Parathyroid adenoma (tissue), 2 donors: Measurements from ENCODE around the gene ANKRD1.
"Not testable (repeated sequence)": the region's sequence is repeated elsewhere in the genome, so short reads cannot be mapped to it uniquely, and the experiment has no call there.

Experiments used
- H2AFZ ChIP-seq: fragments of 300-600 bp; sonication (generic); one replicate; pipeline ENCODE4 v1.7.0; 2017; ENCODE audit warnings: antibody characterized with exemption, mild to moderate bottlenecking
- H3K27ac ChIP-seq: fragments of 300-600 bp; sonication (generic); one replicate; pipeline ENCODE4 v1.7.0; 2017
- H3K27me3 ChIP-seq: fragments of 300-600 bp; sonication (generic); one replicate; pipeline ENCODE4 v1.7.0; 2017; ENCODE audit warnings: low read length; ENCODE audit not compliant: control insufficient read depth, insufficient read depth
- H3K36me3 ChIP-seq: fragments of 300-600 bp; sonication (generic); one replicate; pipeline ENCODE4 v1.7.0; 2017; ENCODE audit warnings: low read length; ENCODE audit not compliant: control insufficient read depth, insufficient read depth
- H3K4me1 ChIP-seq: fragments of 300-600 bp; sonication (generic); one replicate; pipeline ENCODE4 v1.7.0; 2017; ENCODE audit warnings: control low read depth
- H3K4me2 ChIP-seq: fragments of 300-600 bp; sonication (generic); one replicate; pipeline ENCODE4 v1.7.0; 2017; ENCODE audit warnings: low read length
- H3K4me3 ChIP-seq: fragments of 300-600 bp; sonication (generic); one replicate; pipeline ENCODE4 v1.7.0; 2017; ENCODE audit warnings: low read depth, low read length
- H3K79me2 ChIP-seq: fragments of 300-600 bp; sonication (generic); one replicate; pipeline ENCODE4 v1.7.0; 2017; ENCODE audit warnings: control low read depth
- H3K9ac ChIP-seq: fragments of 300-600 bp; sonication (generic); one replicate; pipeline ENCODE4 v1.7.0; 2017; ENCODE audit warnings: mild to moderate bottlenecking
- H3K9me3 ChIP-seq: fragments of 300-600 bp; sonication (generic); one replicate; pipeline ENCODE4 v1.7.0; 2017; ENCODE audit warnings: low read length; ENCODE audit not compliant: control insufficient read depth
- TF ChIP-seq, protein P1 (sequence below): fragments of 300-600 bp; sonication (generic); IDR thresholded peaks from one replicate; pipeline ENCODE4 v1.7.0; 2017; ENCODE audit warnings: antibody characterized with exemption, mild to moderate bottlenecking
- donor health status: primary hyperparathyroidism.

ANKRD1 gene

DNA sequence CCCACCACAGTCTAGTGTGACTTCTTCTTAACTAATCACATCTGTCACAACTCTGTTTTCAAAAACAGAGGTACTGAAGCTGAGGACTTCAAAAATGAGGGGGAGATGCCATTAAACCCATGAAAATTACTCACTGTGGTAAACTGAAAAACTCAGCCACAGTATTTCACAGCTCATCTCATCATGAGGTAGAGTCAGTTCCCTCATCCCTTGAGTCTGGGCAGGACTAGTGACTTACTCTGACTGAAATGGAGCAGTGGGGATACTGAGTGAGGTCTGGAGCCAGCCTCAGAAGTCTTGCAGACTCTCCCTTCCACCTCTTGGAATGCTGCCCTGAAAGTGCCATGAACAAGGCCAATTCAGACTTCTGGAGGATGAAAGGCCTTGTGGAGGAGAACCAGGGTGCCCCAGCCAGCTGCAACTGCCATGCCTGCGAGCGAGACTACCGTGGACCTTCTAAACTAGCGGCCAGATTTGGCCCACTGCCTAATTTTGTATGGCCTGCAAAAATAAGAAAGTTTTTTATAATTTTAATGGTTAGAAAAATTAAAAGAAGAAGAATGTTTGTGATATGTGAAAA, 24.7 kb upstream of the ANKRD1 start:
- Histone ChIP-seq H3K9ac (no peak overlapping the region), H3K36me3 (no peaks in the 10 kb centered on the region), H3K27ac (no peak overlapping the region), H3K79me2 (no peaks in the 10 kb centered on the region), H2AFZ (no peak overlapping the region), H3K4me1 (no peaks in the 10 kb centered on the region), H3K4me3 (no peak overlapping the region), H3K4me2 (no peak overlapping the region), H3K27me3 (no peaks in the 10 kb centered on the region), H3K9me3 (no peaks in the 10 kb centered on the region)
- TF ChIP-seq, protein P1, sequence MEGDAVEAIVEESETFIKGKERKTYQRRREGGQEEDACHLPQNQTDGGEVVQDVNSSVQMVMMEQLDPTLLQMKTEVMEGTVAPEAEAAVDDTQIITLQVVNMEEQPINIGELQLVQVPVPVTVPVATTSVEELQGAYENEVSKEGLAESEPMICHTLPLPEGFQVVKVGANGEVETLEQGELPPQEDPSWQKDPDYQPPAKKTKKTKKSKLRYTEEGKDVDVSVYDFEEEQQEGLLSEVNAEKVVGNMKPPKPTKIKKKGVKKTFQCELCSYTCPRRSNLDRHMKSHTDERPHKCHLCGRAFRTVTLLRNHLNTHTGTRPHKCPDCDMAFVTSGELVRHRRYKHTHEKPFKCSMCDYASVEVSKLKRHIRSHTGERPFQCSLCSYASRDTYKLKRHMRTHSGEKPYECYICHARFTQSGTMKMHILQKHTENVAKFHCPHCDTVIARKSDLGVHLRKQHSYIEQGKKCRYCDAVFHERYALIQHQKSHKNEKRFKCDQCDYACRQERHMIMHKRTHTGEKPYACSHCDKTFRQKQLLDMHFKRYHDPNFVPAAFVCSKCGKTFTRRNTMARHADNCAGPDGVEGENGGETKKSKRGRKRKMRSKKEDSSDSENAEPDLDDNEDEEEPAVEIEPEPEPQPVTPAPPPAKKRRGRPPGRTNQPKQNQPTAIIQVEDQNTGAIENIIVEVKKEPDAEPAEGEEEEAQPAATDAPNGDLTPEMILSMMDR, result no peak

DNA sequence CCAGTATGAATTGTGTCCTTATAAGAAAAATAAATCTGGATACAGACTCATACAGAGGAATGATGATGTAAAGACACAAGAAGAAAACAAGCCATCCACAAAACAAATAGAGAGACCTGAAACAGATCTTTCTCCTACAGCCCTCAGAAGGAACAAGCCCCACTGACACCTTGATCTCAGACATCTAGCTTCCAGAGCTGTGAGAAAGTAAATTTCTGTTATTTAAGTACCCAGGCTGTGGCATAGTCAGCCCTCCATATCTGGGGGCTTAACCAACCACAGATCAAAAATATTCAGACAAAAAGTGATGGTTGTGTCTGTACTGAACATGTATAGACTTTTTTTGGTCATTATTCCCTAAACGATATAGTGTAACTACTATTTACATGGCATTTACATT, 23.9 kb upstream of the ANKRD1 start:
- Histone ChIP-seq H3K4me1 (no peaks in the 10 kb centered on the region), H3K27me3 (no peaks in the 10 kb centered on the region), H3K4me3 (no peak overlapping the region), H3K9ac (no peak overlapping the region), H3K9me3 (no peaks in the 10 kb centered on the region), H3K79me2 (no peaks in the 10 kb centered on the region), H3K36me3 (no peaks in the 10 kb centered on the region), H2AFZ (no peak overlapping the region), H3K4me2 (no peak overlapping the region), H3K27ac (no peak overlapping the region)
- TF ChIP-seq, protein P1, result no peak

DNA sequence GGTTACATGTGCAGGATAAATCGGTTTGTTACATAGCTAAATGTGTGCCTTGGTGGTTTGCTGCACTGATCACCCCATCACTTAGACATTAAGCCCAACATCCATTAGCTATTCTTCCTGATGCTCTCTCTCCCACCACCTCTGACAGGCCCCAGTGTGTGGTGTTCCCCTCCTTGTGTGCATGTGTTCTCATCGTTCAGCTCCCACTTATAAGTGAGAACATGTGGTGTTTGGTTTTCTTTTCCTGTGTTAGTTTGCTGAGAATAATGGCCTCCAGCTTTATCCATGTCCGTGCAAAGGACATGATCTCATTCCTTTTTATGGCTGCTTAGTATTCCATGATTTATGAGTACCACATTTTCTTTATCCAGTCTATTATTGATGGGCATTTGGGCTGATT, 22.1 kb upstream of the ANKRD1 start:
- H3K9ac ChIP-seq, result not testable (repeated sequence)

DNA sequence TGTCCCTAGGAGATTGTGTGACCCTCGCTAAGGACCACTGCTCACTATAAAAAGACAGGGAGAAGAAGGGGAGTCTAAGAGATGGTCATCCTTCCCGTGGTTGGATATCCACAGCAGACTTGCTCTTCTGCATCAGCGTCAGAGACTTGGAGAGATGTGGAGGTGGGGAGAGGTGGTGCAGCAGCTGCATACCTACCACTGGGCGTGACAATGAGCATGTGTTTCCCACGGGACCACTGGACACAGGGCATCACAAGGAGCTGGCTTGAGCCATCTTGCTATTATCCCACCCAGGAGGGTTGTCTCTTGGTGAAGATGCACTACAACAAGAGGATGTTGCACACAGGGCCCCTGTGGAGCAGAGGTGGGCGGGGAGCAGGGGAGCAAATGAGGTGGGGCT, 18.8 kb upstream of the ANKRD1 start:
- H3K4me1 ChIP-seq, result no peaks in the 10 kb centered on the region
- no peak overlapping the region for H3K9ac ChIP-seq
- H3K79me2 ChIP-seq, result no peaks in the 10 kb centered on the region
- no peaks in the 10 kb centered on the region for H3K36me3 ChIP-seq
- no peak overlapping the region for H2AFZ ChIP-seq
- no peak overlapping the region for H3K4me2 ChIP-seq
- no peaks in the 10 kb centered on the region for H3K27me3 ChIP-seq
- H3K4me3 ChIP-seq, result no peak overlapping the region
- no peaks in the 10 kb centered on the region for H3K9me3 ChIP-seq
- H3K27ac ChIP-seq, result no peak overlapping the region
- TF ChIP-seq, protein P1, result no peak

More for the DNA sequence above, 22.1 kb upstream of the ANKRD1 start:
- not testable (repeated sequence) for H3K36me3 ChIP-seq, H3K4me2 ChIP-seq, H3K4me3 ChIP-seq, H3K27ac ChIP-seq, H3K79me2 ChIP-seq, H2AFZ ChIP-seq, H3K27me3 ChIP-seq, H3K4me1 ChIP-seq, H3K9me3 ChIP-seq

DNA sequence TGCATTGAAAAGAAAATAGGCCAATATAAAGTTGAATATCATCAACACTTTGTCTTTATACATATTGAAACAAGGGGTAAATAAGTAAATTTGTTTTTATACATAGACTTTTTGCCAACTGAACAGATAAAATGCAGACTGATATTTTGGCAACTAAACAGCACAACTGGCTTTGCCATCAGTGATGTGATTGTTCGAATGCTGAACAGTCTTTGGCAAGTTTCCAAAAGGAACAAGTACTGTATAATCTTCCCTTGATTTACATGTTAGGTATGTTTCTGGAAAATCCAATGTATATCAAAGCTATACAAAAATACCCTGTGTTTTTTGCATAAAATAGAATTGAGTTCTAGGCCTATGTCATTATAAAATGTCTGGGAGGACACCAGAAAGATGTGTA, 18.2 kb upstream of the ANKRD1 start:
- H3K4me1 ChIP-seq, result no peaks in the 10 kb centered on the region
- no peaks in the 10 kb centered on the region for H3K9me3 ChIP-seq
- H3K4me3 ChIP-seq, result no peak overlapping the region
- H3K4me2 ChIP-seq, result no peak overlapping the region
- no peaks in the 10 kb centered on the region for H3K79me2 ChIP-seq
- TF ChIP-seq, protein P1, result no peak
- H3K27me3 ChIP-seq, result no peaks in the 10 kb centered on the region
- H3K36me3 ChIP-seq, result no peaks in the 10 kb centered on the region
- H3K9ac ChIP-seq, result no peak overlapping the region
- no peak overlapping the region for H2AFZ ChIP-seq
- H3K27ac ChIP-seq, result no peak overlapping the region
